GM19463 (cell line): ENCODE results near the gene TMEM242.

Experiments used
- ATAC-seq: cut with Tn5 transposase; IDR thresholded peaks from one replicate; pipeline ENCODE4 v1.9.1; 2021; ENCODE audit warnings: mild to moderate bottlenecking, moderate library complexity; ENCODE audit not compliant: unreplicated experiment

The TMEM242 gene

DNA sequence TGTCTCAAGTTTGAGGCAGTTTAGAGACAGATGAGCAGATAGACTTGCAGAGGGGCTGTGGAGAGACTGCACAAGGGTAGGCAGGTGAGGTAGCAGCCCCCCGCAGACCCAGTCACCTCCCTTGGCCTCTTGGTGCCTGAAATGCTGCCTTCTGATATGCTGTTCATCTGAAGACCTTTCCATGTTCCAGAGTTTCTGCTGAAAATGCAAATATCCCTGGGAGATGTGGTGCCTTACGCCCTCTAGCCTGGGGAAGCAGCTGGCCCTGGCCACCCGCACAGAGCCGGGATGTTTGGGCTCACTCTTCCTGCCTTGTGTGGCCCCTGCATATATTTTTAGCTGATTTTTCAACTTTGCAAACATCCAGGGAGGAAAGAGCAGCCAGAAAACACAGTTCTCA, 51.4 kb downstream of the TMEM242 start:
- ATAC-seq: no peak

DNA sequence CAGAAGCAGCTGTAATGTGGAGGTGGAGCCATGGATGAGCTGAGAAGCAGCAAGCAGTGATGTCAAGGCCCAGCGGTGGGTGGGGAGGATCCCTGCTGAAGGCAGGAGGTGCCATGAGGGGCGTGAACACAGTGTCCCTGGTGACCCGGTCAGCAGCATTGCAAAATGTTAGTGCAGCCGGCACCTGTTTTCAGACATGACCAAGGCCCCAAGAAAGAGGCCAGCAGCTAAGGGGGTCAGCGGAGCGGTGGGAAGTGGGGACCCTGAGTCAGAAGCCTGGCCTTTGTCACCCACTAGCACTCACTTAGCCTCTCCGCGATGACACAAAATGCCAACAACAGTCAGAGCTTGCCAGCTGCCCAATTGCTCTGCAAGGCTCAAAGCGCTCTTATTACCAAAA, 51.9 kb downstream of the TMEM242 start:
- no peak for ATAC-seq

GRCh38 chr6:157270916-157271315, 52.4 kb downstream of the TMEM242 start:
- no peak for ATAC-seq

DNA sequence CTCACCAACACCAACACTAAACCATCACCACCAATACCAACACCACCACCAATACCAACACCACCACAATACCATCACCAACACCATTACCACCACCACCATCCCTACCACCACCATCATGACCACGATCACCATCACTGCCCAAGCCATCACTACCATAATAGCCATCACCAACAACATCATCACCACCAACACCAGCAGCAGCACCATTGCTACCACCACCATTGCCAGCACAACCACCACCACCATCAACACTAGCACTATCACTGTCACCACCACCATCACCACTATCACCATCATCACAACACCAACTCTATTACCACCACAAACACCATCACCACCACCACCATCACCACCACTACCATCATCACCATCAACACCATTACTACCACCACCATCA, 53.0 kb downstream of the TMEM242 start:
- no peak for ATAC-seq

GRCh38 chr6:157269261-157269794, 54.0 kb downstream of the TMEM242 start:
- ATAC-seq: no peak

GRCh38 chr6:157268835-157269234, 54.5 kb downstream of the TMEM242 start:
- ATAC-seq: no peak

- ATAC-seq: no peak
These were observed 54.9 kb downstream of the TMEM242 start for GRCh38 chr6:157268396-157268795.

GRCh38 chr6:157267654-157268053, 55.7 kb downstream of the TMEM242 start:
- no peak for ATAC-seq

DNA sequence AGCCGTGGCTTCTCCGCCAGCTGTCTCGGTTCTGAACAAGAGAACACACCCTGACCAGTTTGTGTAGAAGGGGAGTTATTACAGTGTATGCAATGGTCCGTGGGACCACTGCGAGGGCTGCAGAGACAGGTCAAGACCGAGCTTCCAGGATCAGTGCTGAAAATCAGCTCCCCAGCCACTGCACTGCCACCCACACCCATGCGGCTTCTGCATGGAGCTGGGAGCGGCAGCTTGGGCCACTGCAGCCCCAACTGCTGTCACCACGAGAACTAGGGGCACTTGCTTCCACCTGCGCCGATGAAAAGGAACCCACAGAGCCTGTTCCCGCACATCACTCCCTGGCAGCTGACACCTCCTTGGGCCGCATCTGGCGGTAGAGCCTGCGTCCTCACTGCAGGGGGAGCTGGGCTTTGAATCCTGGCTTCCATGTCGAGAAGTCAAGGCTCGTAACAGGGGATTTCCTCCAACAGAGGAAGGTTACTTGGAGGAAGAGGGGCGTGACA, 56.2 kb downstream of the TMEM242 start:
- no peak for ATAC-seq

GRCh38 chr6:157266274-157267101, 56.8 kb downstream of the TMEM242 start:
- no peak for ATAC-seq

GRCh38 chr6:157265635-157266034, 57.7 kb downstream of the TMEM242 start:
- ATAC-seq: no peak

DNA sequence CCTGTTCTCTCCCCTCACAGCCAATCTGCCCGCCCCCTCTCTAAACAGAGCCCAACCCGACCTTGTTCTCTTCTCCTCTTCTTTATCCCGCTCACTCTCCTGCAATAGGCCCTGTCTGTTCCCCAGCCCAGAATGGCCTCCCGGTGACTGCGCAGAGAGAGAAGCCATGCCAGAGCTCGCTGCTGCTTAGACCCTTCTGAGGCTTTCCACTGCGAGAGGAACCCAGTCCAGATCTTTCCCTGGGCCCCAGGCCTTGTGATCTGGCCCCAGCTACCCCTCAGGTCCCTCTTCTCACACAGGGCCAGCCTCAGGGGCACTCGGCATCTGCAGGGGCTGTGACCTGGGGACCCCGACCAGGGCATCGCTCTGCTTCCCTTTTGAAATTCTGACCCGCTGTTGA, 58.1 kb downstream of the TMEM242 start:
- no peak for ATAC-seq

- no peak for ATAC-seq
These were observed 58.6 kb downstream of the TMEM242 start for GRCh38 chr6:157264701-157265100.

- ATAC-seq: no peak
These were observed 59.4 kb downstream of the TMEM242 start for GRCh38 chr6:157263881-157264397.

- ATAC-seq: no peak
These were observed 60.2 kb downstream of the TMEM242 start for GRCh38 chr6:157263146-157263545.

- ATAC-seq: no peak
These were observed 61.7 kb downstream of the TMEM242 start for GRCh38 chr6:157261606-157262005.

- no peak for ATAC-seq
These were observed 62.4 kb downstream of the TMEM242 start for GRCh38 chr6:157260735-157261410.

- ATAC-seq: no peak
These were observed 63.9 kb downstream of the TMEM242 start for GRCh38 chr6:157259443-157259842.

DNA sequence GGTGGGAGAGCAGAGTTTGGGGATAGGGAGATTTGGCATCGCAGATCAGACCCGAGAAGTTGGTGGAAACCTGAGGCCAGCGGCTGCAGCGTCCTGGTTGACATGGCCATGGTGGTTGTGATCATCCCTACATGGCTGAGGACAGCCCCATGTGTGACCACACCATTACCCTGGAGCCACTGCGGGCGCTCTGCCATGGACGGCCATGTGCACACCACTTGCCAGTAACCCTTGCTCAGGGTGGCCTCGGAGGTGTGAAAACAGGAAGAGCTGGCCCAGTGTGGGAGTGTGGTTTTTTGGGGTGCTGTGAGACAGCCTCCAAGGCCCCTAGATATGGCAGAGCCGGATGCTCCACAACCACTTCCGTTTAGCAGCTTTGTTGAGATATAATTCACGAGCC, 64.4 kb downstream of the TMEM242 start:
- no peak for ATAC-seq

DNA sequence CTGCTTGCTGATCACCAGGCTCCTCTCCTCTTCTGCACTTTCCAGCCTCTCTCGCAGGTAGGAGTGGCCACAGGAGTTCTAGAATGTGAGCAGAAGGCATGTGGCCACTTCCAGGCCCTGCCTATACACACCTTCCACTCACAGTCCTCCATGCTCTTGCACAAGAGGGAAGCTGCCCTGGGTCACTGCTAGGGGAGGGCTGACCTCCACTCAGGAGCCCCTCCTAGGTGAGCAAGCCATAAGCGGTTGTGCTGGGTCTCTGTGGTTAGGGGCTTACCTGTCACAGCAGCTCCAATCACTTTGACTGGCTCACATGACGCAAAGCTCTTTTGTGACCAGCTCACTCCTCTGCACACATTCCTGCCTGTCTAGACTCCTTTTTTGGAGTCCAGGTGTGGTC, 68.2 kb downstream of the TMEM242 start:
- no peak for ATAC-seq

GRCh38 chr6:157254538-157254937, 68.8 kb downstream of the TMEM242 start:
- no peak for ATAC-seq

GRCh38 chr6:157253699-157254098, 69.6 kb downstream of the TMEM242 start:
- no peak for ATAC-seq
